Hepatocyte (in vitro differentiated cells): ENCODE results near the gene MARCO.

Source experiments
- CTCF ChIP-seq: fragments of 200-600 bp; sonication (generic); IDR thresholded peaks from 2 replicates; pipeline ENCODE4 v1.5.1; 2016; ENCODE audit warnings: antibody characterized with exemption, mild to moderate bottlenecking; ENCODE audit not compliant: poor library complexity
- EZH2 ChIP-seq: fragments of 200-600 bp; sonication (generic); IDR thresholded peaks from 2 replicates; pipeline ENCODE4 v1.6.1; 2016; ENCODE audit warnings: antibody characterized with exemption, mild to moderate bottlenecking, borderline replicate concordance
- EZH2phosphoT487 ChIP-seq: fragments of 200-600 bp; sonication (generic); IDR thresholded peaks from one replicate; pipeline ENCODE4 v1.6.1; 2018; ENCODE audit warnings: antibody characterized with exemption, mild to moderate bottlenecking, low read depth, moderate library complexity; ENCODE audit not compliant: unreplicated experiment, severe bottlenecking

GRCh38 chr2:119024568-119024967 lies 82.6 kb downstream of the MARCO start:
- TF ChIP-seq EZH2phosphoT487: no peak
- TF ChIP-seq CTCF: no peak
- TF ChIP-seq EZH2: no peak
